Neural cell (in vitro differentiated cells): ENCODE data around the gene KTI12. TPM values are rescaled to one million over a fixed set of nuclear protein-coding genes. Genes with fewer than 3 reads are reported as not detected.

Experiments
- H2AFZ ChIP-seq: fragments of 200-600, 300-800 bp; sonication (generic), shearing (Covaris generic); 2 replicates; pipeline ENCODE4 v1.6.0; 2014; ENCODE audit warnings: low read depth, mild to moderate bottlenecking, antibody characterized with exemption, low read length, moderate library complexity
- H3F3A ChIP-seq: fragments of 200-600 bp; shearing (Covaris generic); 2 replicates; pipeline ENCODE4 v1.6.1; 2016; ENCODE audit warnings: mild to moderate bottlenecking, moderate library complexity, mixed read lengths, antibody characterized with exemption, low read length; ENCODE audit not compliant: insufficient read depth, poor library complexity, severe bottlenecking
- H3K27ac ChIP-seq: fragments of 200-600, 300-800 bp; sonication (generic), shearing (Covaris generic); 2 replicates; pipeline ENCODE4 v1.5.1; 2014; ENCODE audit warnings: mild to moderate bottlenecking, low read length, moderate library complexity
- H3K27me3 ChIP-seq: fragments of 300-800, 200-600 bp; sonication (generic), shearing (Covaris generic); 2 replicates; pipeline ENCODE4 v1.6.0; 2014; ENCODE audit warnings: mild to moderate bottlenecking, low read depth, low read length, moderate library complexity; ENCODE audit not compliant: insufficient read depth
- H3K36me3 ChIP-seq: fragments of 300-800, 200-600 bp; sonication (generic), shearing (Covaris generic); 2 replicates; pipeline ENCODE4 v1.5.1; 2014; ENCODE audit warnings: mild to moderate bottlenecking, antibody characterized with exemption, low read length, moderate library complexity; ENCODE audit not compliant: insufficient read depth
- H3K4me2 ChIP-seq: fragments of 300-800, 200-600 bp; sonication (generic), shearing (Covaris generic); 2 replicates; pipeline ENCODE4 v1.6.0; 2014; ENCODE audit warnings: mild to moderate bottlenecking, low read length
- H3K4me3 ChIP-seq: fragments of 300-800, 200-600 bp; sonication (generic), shearing (Covaris generic); 2 replicates; pipeline ENCODE4 v1.5.1; 2014; ENCODE audit warnings: mild to moderate bottlenecking, low read length, moderate library complexity
- H3K79me2 ChIP-seq: fragments of 200-600 bp; shearing (Covaris generic); replicated peaks from 2 replicates; pipeline ENCODE4 v1.6.0; 2014; ENCODE audit warnings: mild to moderate bottlenecking, low read length, moderate library complexity; ENCODE audit not compliant: insufficient read depth
- H3K9ac ChIP-seq: fragments of 300-800, 200-600 bp; sonication (generic), shearing (Covaris generic); 2 replicates; pipeline ENCODE4 v1.6.1; 2016; ENCODE audit warnings: mild to moderate bottlenecking, low read length, mixed read lengths
- H3K9me2 ChIP-seq: fragments of 200-600 bp; shearing (Covaris generic); 2 replicates; pipeline ENCODE4 v1.6.1; 2016; ENCODE audit warnings: mild to moderate bottlenecking, low read length, mixed read lengths; ENCODE audit not compliant: insufficient read depth
- H3K9me3 ChIP-seq: fragments of 200-600, 300-800 bp; sonication (generic), shearing (Covaris generic); 2 replicates; pipeline ENCODE4 v1.6.1; 2016; ENCODE audit warnings: mild to moderate bottlenecking, mixed run types, low read length, moderate library complexity, mixed read lengths
- H4K20me1 ChIP-seq: fragments of 200-600 bp; shearing (Covaris generic); 2 replicates; pipeline ENCODE4 v1.6.1; 2016; ENCODE audit warnings: mild to moderate bottlenecking, mixed run types; ENCODE audit not compliant: insufficient read depth
- CTCF ChIP-seq: fragments of 450-650 bp; IDR thresholded peaks from 2 replicates; pipeline ENCODE4 v1.5.1; 2014; ENCODE audit warnings: antibody characterized with exemption, mild to moderate bottlenecking, moderate library complexity; ENCODE audit not compliant: poor library complexity, severe bottlenecking
- EP300 ChIP-seq: fragments of 450-650 bp; conservative IDR thresholded peaks from 2 replicates; pipeline ENCODE4 v1.6.1; 2014; ENCODE audit warnings: antibody characterized with exemption, mild to moderate bottlenecking, moderate library complexity; ENCODE audit not compliant: poor library complexity, severe bottlenecking
- EZH2 ChIP-seq: fragments of 200-600, 300-800 bp; shearing (Covaris generic), sonication (generic); IDR thresholded peaks from 2 replicates; pipeline ENCODE4 v1.6.1; 2014; ENCODE audit warnings: antibody characterized with exemption, low read length, borderline replicate concordance, mild to moderate bottlenecking; ENCODE audit not compliant: insufficient read depth, poor library complexity, severe bottlenecking
- MXI1 ChIP-seq: fragments of 450-650 bp; conservative IDR thresholded peaks from 2 replicates; pipeline ENCODE4 v1.6.1; 2014; ENCODE audit warnings: antibody characterized with exemption, mild to moderate bottlenecking; ENCODE audit not compliant: poor library complexity, severe bottlenecking
- POLR2AphosphoS5 ChIP-seq: IDR thresholded peaks from 2 replicates; pipeline ENCODE4 v1.6.1; 2012
- RAD21 ChIP-seq: fragments of 450-650 bp; conservative IDR thresholded peaks from 2 replicates; pipeline ENCODE4 v1.6.1; 2014; ENCODE audit warnings: antibody characterized with exemption, mild to moderate bottlenecking, moderate library complexity
- REST ChIP-seq: IDR thresholded peaks from 2 replicates; pipeline ENCODE4 v1.6.1; 2012; ENCODE audit warnings: borderline replicate concordance
- SMC3 ChIP-seq: fragments of 450-650 bp; conservative IDR thresholded peaks from 2 replicates; pipeline ENCODE4 v1.6.1; 2014; ENCODE audit warnings: antibody characterized with exemption, mild to moderate bottlenecking, moderate library complexity; ENCODE audit not compliant: poor library complexity
- TAF1 ChIP-seq: IDR thresholded peaks from 2 replicates; pipeline ENCODE4 v1.6.1; 2012; ENCODE audit warnings: low read depth
- polyA plus RNA-seq: library from polyadenylated mRNA; depleted of rRNA; stranded (reverse); fragments of >200 nt; gene quantifications from 2 replicates; pipeline ENCODE4 v1.2.3, GENCODE V29; 2014

KTI12 gene
- polyA plus RNA-seq, 1 donor from 2014 or later: 14.0 TPM

- Histone ChIP-seq H3K9ac (peak overlapping the region; percentile 4), H3K27ac (peak overlapping the region; percentile 13), H3K79me2 (peaks cover 67% of the 10 kb centered on the region)
These were observed 24.3 kb upstream of the KTI12 start for GRCh38 chr1:52057876-52058415.

GRCh38 chr1:52057255-52057654 lies 23.6 kb upstream of the KTI12 start:
- Histone ChIP-seq H3K4me3 (peak overlapping the region; percentile 80), H3F3A (no peaks in the 10 kb centered on the region), H4K20me1 (no peaks in the 10 kb centered on the region), H3K4me2 (peak overlapping the region; percentile 92), H2AFZ (no peak overlapping the region), H3K27ac (peak overlapping the region; percentile 97), H3K9ac (peak overlapping the region; percentile 95), H3K9me2 (no peaks in the 10 kb centered on the region), H3K27me3 (no peaks in the 10 kb centered on the region), H3K36me3 (peaks cover 6% of the 10 kb centered on the region), H3K79me2 (peaks cover 73% of the 10 kb centered on the region), H3K9me3 (no peaks in the 10 kb centered on the region)
- TF ChIP-seq CTCF (no peak), SMC3 (no peak), TAF1 (no peak), EZH2 (no peak), REST (no peak)

More at GRCh38 chr1:52057876-52058415, 24.3 kb upstream of the KTI12 start:
- H3K4me2 ChIP-seq: peak overlapping the region; percentile 92
- no peaks in the 10 kb centered on the region for H3F3A ChIP-seq
- no peak overlapping the region for H2AFZ ChIP-seq
- peak overlapping the region; percentile 80 for H3K4me3 ChIP-seq
- no peak for TF ChIP-seq SMC3
- TF ChIP-seq CTCF: no peak
- no peak for TF ChIP-seq REST
- no peak for TF ChIP-seq RAD21
- no peak for TF ChIP-seq TAF1
- no peak for TF ChIP-seq MXI1
- no peak for TF ChIP-seq EZH2
- no peak for TF ChIP-seq EP300
- TF ChIP-seq POLR2AphosphoS5: no peak
- H4K20me1 ChIP-seq: no peaks in the 10 kb centered on the region
- H3K9me3 ChIP-seq: no peaks in the 10 kb centered on the region
- no peaks in the 10 kb centered on the region for H3K27me3 ChIP-seq
- peaks cover 6% of the 10 kb centered on the region for H3K36me3 ChIP-seq
- H3K9me2 ChIP-seq: no peaks in the 10 kb centered on the region
